NB4 (cell line): ENCODE results near the gene JAK1.

Experiments
- DNase-seq: peaks from one replicate; pipeline ENCODE4 v3.0.0; 2010; ENCODE audit warnings: low read depth
- H3K4me3 ChIP-seq: one replicate; pipeline ENCODE4 v1.5.1; 2011; ENCODE audit warnings: mild to moderate bottlenecking, low read depth, low read length, moderate library complexity
- MYC ChIP-seq: IDR thresholded peaks from 2 replicates; pipeline ENCODE4 v1.6.1; 2011; ENCODE audit warnings: low read depth, low read length
- POLR2A ChIP-seq: IDR thresholded peaks from 2 replicates; pipeline ENCODE4 v1.6.1; 2011; ENCODE audit warnings: mild to moderate bottlenecking; ENCODE audit not compliant: insufficient read length; ENCODE audit errors: extremely low read depth
- TF ChIP-seq, protein P1 (sequence below): IDR thresholded peaks from one replicate; pipeline ENCODE4 v1.5.1; 2012; ENCODE audit warnings: low read depth, low read length
- TF ChIP-seq, protein P2 (sequence below): IDR thresholded peaks from 2 replicates; pipeline ENCODE4 v1.6.1; 2011; ENCODE audit warnings: low read depth, low read length

Gene JAK1

DNA sequence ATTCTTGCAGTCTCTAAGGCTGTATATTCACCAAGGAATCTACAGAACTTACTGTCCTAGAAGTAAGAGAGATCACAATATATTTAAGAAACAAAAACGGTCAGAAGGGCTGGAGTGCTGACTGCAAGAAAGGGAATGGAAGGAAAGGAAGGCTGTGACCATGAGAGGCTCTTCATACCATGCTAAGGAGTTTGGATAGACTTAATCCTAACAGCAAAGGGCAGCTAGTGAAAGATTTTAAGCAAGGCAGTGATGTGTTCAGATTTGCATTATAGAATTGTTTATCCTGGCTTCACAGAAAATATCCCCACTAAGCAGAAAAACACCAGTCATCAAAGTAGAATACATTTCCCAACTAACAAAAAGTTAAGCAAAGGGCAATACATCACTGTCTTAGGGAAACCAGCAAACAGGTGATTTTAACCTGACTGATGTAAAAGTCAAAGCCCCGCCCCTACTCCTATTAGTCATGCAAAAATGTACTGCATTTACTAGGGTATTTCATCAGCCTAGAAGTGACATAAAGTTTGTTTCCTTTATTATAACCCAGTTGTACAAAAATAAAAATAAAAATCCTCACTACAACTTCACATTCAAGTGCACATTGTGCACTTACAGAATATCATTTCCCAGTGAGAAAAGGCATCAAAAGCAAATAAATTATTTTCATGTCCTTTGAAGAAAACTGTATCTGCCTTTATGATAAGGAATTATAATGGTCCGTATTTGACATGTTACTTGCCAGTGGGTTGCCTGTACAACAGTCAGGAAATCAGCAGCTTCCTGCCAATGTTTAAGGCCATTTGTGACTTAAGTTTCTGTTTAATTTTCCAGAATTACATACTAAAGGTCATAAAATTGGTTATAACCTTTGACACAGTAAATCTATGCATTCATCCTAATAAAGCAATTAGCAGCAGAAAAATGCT lies 17.2 kb downstream of the JAK1 start:
- H3K4me3 ChIP-seq, result no peak overlapping the region
- DNase-seq, result no peak
- TF ChIP-seq MYC (no peak), POLR2A (no peak)
- TF ChIP-seq, protein P1, sequence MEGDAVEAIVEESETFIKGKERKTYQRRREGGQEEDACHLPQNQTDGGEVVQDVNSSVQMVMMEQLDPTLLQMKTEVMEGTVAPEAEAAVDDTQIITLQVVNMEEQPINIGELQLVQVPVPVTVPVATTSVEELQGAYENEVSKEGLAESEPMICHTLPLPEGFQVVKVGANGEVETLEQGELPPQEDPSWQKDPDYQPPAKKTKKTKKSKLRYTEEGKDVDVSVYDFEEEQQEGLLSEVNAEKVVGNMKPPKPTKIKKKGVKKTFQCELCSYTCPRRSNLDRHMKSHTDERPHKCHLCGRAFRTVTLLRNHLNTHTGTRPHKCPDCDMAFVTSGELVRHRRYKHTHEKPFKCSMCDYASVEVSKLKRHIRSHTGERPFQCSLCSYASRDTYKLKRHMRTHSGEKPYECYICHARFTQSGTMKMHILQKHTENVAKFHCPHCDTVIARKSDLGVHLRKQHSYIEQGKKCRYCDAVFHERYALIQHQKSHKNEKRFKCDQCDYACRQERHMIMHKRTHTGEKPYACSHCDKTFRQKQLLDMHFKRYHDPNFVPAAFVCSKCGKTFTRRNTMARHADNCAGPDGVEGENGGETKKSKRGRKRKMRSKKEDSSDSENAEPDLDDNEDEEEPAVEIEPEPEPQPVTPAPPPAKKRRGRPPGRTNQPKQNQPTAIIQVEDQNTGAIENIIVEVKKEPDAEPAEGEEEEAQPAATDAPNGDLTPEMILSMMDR, result no peak
- TF ChIP-seq, protein P2, sequence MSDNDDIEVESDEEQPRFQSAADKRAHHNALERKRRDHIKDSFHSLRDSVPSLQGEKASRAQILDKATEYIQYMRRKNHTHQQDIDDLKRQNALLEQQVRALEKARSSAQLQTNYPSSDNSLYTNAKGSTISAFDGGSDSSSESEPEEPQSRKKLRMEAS, result no peak

DNA sequence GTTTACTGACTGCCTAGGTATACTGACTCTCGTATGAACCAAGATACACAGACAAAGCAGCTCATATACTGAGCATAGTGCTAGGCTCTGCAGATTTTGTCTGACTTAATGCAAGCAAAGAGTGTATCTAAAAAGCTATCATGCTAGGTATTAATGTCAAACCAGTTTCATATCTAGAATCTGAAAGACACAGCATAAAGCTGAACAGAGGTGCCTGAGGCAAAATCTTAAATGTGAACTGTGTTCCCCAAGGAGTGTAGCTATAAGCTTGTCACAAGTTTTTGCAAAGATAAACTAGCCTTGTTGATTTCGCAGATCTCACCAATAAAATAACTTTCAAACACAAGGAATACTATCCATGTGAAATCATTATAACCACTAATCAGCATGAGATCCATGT lies 18.1 kb downstream of the JAK1 start:
- TF ChIP-seq POLR2A (no peak), MYC (no peak)
- TF ChIP-seq, protein P2, result no peak
- TF ChIP-seq, protein P1, result no peak
- DNase-seq, result no peak
- no peak overlapping the region for H3K4me3 ChIP-seq

DNA sequence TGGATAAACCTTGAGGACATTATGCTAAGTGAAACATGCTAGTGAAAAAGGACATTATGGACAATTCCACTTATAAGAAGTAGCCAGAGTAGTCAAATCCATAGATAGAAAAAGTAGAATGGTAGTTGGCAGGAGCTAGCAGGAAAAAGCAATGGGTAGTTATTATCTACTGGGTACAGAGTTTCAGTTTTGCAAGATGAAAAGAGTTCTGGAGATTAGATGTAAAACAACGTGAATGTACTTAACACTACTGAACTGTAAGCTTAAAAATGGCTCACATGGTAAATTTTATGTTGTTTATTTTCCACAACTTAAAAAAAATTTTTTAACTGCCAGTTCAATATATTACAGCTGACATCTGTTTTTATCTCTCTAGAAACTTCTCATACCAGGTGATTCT lies 19.4 kb downstream of the JAK1 start:
- TF ChIP-seq MYC (no peak), POLR2A (no peak)
- TF ChIP-seq, protein P1, result no peak
- TF ChIP-seq, protein P2, result no peak
- no peak overlapping the region for H3K4me3 ChIP-seq
- DNase-seq, result no peak

DNA sequence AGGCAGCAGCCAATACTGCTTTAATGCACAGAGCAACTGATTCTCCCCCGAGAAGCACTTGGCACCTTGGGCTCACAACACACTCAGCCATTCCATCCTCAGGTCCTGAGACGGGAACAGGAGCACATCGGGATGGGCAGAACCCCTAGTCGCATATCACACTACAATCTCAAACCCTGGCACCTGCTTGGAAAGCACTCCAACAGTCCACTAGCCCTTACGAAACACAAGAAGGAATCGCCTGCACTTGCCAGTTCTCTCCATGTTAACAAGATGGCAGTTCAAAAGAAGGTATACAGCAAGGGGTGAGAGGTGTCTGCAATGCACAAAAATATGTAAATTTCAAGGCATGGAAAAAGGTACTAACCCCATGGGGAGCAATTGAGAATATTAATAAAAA lies 21.4 kb downstream of the JAK1 start:
- no peak for DNase-seq
- H3K4me3 ChIP-seq, result no peak overlapping the region
- TF ChIP-seq POLR2A, result no peak
- TF ChIP-seq, protein P1, result no peak
- TF ChIP-seq, protein P2, result no peak
- no peak for TF ChIP-seq MYC

DNA sequence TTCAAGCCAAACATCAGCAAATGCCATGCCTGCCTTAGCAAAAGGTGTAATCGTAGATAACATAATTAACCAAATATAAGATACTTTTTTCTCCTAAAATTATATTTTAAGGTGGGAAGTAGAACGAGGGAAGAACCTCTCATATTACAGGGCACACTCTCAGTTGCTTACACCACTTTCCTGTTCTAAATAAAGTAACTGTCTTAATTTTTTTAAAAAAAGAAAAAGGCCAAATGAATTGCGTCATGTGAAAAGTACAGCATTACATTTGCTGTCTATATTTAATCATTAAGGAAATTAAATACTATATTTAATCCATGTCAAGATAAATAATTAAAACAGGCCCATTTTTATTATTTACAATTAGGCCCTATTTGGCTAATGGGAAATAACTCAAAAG lies 23.7 kb downstream of the JAK1 start:
- no peak overlapping the region for H3K4me3 ChIP-seq
- no peak for DNase-seq
- no peak for TF ChIP-seq MYC
- TF ChIP-seq, protein P2, result no peak
- TF ChIP-seq, protein P1, result no peak
- no peak for TF ChIP-seq POLR2A
